ENCODE results near the gene NPEPL1. TPM values are rescaled to one million over a fixed set of nuclear protein-coding genes. Genes with fewer than 3 reads are reported as not detected.

Gene NPEPL1
- total RNA-seq, 1 donor from 2014 or later, result 68.3 TPM

DNA sequence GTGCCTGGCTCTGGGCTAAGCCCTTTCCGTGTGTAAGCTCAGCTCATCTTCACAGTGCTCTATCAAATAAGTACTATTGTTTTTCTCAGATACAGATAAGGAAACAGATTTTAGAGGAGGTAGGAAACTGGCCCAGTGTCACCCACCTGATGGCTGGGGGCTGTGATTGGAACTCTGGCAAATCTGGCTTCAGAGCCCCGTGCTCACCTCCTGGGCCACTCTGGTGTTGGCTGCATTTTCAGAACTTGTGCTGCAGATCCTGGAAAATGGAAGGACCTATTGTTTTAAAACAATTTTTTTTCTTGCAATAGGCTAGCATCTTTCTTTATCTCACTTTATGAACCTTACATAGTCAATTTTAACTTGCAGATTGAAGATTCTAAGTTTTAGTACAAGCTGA, 35.8 kb upstream of the NPEPL1 start:
- no peak for DNase-seq (ENCODE audit: low spot score in 2 of 2)
- no peak overlapping the region for H3K27ac ChIP-seq
- H3K4me3 ChIP-seq, result no peak overlapping the region
- no peaks in the 10 kb centered on the region for H3K27me3 ChIP-seq
- intact Hi-C loops (cut with DNase I), result no loop called here
- TF ChIP-seq, protein P1, sequence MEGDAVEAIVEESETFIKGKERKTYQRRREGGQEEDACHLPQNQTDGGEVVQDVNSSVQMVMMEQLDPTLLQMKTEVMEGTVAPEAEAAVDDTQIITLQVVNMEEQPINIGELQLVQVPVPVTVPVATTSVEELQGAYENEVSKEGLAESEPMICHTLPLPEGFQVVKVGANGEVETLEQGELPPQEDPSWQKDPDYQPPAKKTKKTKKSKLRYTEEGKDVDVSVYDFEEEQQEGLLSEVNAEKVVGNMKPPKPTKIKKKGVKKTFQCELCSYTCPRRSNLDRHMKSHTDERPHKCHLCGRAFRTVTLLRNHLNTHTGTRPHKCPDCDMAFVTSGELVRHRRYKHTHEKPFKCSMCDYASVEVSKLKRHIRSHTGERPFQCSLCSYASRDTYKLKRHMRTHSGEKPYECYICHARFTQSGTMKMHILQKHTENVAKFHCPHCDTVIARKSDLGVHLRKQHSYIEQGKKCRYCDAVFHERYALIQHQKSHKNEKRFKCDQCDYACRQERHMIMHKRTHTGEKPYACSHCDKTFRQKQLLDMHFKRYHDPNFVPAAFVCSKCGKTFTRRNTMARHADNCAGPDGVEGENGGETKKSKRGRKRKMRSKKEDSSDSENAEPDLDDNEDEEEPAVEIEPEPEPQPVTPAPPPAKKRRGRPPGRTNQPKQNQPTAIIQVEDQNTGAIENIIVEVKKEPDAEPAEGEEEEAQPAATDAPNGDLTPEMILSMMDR (IDR thresholded peaks at IDR 0.05), result no peak
- H3K36me3 ChIP-seq, result peaks cover 0 to 10% of the 10 kb centered on the region in 2 donors
- H3K4me1 ChIP-seq, result peaks cover 0 to 28% of the 10 kb centered on the region in 2 donors
- H3K9me3 ChIP-seq, result no peaks in the 10 kb centered on the region

DNA sequence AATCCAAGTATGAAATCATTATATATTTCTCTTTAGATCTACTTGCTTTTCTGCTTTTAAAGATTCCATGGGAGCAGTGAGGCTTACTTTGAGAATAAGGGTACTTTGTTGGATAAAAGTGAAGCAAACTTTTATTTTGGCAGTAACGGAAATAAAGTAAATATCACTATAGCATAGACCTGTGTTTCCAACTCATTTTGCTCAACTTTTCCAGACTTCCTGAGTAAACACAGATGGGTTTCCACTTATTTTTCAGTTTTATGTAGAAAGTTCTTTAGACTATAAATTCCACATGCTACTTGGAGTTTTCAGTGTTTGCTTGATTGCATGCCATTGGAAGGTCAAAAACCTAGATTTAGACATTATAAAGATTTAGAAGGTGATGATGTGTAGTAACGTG, 35.3 kb upstream of the NPEPL1 start:
- Histone ChIP-seq H3K36me3 (peaks cover 0 to 10% of the 10 kb centered on the region in 2 donors), H3K9me3 (no peaks in the 10 kb centered on the region), H3K4me1 (peaks cover 0 to 28% of the 10 kb centered on the region in 2 donors), H3K27me3 (no peaks in the 10 kb centered on the region), H3K27ac (no peak overlapping the region), H3K4me3 (no peak overlapping the region)
- TF ChIP-seq, protein P1 (IDR thresholded peaks at IDR 0.05), result no peak
- intact Hi-C loops (cut with DNase I), result no loop called here
- DNase-seq (ENCODE audit: low spot score in 2 of 2), result no peak

DNA sequence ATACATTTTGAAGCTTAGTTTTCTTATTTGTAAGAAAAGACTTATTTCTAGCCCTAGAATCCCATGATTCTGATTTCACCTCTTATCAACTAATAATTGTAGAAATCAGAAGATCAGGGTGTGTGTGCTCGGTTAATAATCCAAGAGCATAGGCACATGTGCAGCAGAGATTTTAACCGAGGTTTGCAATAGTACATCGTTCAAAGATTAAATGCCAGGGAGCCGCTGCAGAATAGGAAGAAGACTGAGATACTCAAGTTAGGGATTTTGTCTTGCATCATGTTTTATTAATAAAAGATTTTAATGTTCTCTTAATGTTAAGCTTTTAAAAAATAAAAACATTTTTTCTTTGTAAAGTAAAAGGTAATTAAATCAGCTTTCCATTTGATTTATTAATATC, 34.6 kb upstream of the NPEPL1 start:
- intact Hi-C loops (cut with DNase I), result no loop called here
- peaks cover 0 to 16% of the 10 kb centered on the region in 2 donors for H3K36me3 ChIP-seq
- H3K4me3 ChIP-seq, result no peak overlapping the region
- no peak overlapping the region for H3K27ac ChIP-seq
- H3K9me3 ChIP-seq, result no peaks in the 10 kb centered on the region
- TF ChIP-seq, protein P1 (IDR thresholded peaks at IDR 0.05), result no peak
- DNase-seq (ENCODE audit: low spot score in 2 of 2), result no peak
- no peaks in the 10 kb centered on the region for H3K27me3 ChIP-seq
- H3K4me1 ChIP-seq, result peaks cover 0 to 24% of the 10 kb centered on the region in 2 donors

DNA sequence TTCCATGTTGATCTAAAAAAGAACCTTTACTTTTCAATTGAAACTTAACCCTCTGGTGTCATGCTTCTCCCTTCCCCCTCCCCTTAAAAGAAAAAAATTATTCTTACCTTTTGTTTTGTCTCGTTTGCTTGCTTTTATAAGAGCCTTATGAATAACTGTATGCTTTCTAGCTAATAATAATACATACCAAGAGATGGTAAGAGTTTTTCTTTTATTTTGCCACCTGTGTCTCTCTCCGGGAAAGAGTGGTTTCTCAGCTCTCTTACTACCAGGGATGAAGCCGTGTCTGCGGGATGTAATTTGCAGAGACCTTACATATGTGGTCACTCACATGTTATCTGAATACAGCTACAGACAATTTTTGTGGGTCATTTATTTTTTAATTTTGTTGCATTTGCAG, 33.8 kb upstream of the NPEPL1 start:
- Histone ChIP-seq H3K27me3 (no peaks in the 10 kb centered on the region), H3K4me3 (no peak overlapping the region), H3K4me1 (peaks cover 0 to 17% of the 10 kb centered on the region in 2 donors), H3K36me3 (peaks cover 0 to 19% of the 10 kb centered on the region in 2 donors), H3K27ac (no peak overlapping the region), H3K9me3 (no peaks in the 10 kb centered on the region)
- TF ChIP-seq, protein P1 (IDR thresholded peaks at IDR 0.05), result no peak
- intact Hi-C loops (cut with DNase I), result no loop called here
- no peak for DNase-seq (ENCODE audit: low spot score in 2 of 2)

DNA sequence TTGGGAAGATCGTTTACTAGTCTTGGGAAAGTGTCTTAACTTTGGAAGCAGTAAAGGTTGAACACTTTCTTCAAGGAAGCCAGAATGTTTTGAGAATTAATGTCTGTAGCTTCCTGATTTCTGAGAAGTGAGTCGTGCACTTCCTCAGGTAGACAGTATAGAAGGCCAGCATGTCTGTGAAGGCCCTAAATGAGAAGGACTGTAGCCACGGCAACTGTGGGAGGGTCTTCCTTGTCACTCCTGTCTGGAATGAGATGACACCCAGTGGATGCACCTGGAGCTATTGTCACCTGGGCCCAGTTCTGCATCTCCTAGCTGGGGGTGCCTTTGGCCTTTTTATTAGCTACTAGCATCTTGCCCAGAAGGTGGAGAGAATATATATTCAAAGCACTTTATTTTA, 32.8 kb upstream of the NPEPL1 start:
- Histone ChIP-seq H3K27ac (no peak overlapping the region), H3K4me3 (no peak overlapping the region), H3K9me3 (no peaks in the 10 kb centered on the region), H3K27me3 (no peaks in the 10 kb centered on the region), H3K4me1 (peaks cover 0 to 8% of the 10 kb centered on the region in 2 donors), H3K36me3 (peaks cover 0 to 19% of the 10 kb centered on the region in 2 donors)
- intact Hi-C loops (cut with DNase I), result no loop called here
- TF ChIP-seq, protein P1 (IDR thresholded peaks at IDR 0.05), result no peak
- no peak for DNase-seq (ENCODE audit: low spot score in 2 of 2)
